Esophagus muscularis mucosa (tissue), 4 donors: ENCODE measurements around the gene GNMT. TPM values are rescaled to one million over a fixed set of nuclear protein-coding genes. Genes with fewer than 3 reads are reported as not detected.

Source experiments
- DNase-seq: peaks from one replicate; pipeline ENCODE4 v3.0.0-alpha.2; 2017; ENCODE audit errors: extremely low spot score
- H3K27ac ChIP-seq, 4 donors: fragments of 200-600 bp; sonication (generic); replicated peaks in 1 of 4; 1 replicate in 3 of 4; 2 replicates in 1 of 4; pipeline ENCODE4 v1.5.1; 2016 to 2019; ENCODE audit warnings: mild to moderate bottlenecking in 1 of 4
- H3K27me3 ChIP-seq, 4 donors: fragments of 200-600 bp; sonication (generic); one replicate each; pipeline versions ENCODE4 v1.5.1 to v1.6.0; 2016 to 2019
- H3K36me3 ChIP-seq, 4 donors: fragments of 200-600 bp; sonication (generic); one replicate each; pipeline ENCODE4 v1.5.1; 2016 to 2019
- H3K4me1 ChIP-seq, 4 donors: fragments of 200-600 bp; sonication (generic); one replicate each; pipeline ENCODE4 v1.5.1; 2016 to 2019
- H3K4me3 ChIP-seq, 4 donors: fragments of 200-600 bp; sonication (generic); 1 replicate in 2 of 4; 2 replicates in 2 of 4; pipeline ENCODE4 v1.5.1; 2016 to 2019; ENCODE audit warnings: mild to moderate bottlenecking in 4 of 4, moderate library complexity in 1 of 4
- H3K9me3 ChIP-seq, 4 donors: fragments of 200-600 bp; sonication (generic); 1 replicate in 3 of 4; 2 replicates in 1 of 4; pipeline ENCODE4 v1.5.1; 2016 to 2019
- CTCF ChIP-seq, 3 experiments: fragments of 200-600 bp in 2 of 3; fragments of 450-650 bp in 1 of 3; sonication (generic) in 2 of 3; IDR thresholded peaks; one replicate each; pipeline ENCODE4 v1.5.1; 2017 to 2019; ENCODE audit warnings: antibody characterized with exemption in 3 of 3, mild to moderate bottlenecking in 2 of 3, moderate library complexity in 1 of 3
- EP300 ChIP-seq: sonication (generic); formaldehyde crosslinking; IDR thresholded peaks from one replicate; pipeline ENCODE4 v1.6.1; 2017; ENCODE audit warnings: antibody characterized with exemption
- POLR2A ChIP-seq: fragments of 450-650 bp; IDR thresholded peaks from one replicate; pipeline ENCODE4 v1.6.1; 2017; ENCODE audit warnings: antibody characterized with exemption, moderate library complexity, mild to moderate bottlenecking, low read depth
- POLR2AphosphoS5 ChIP-seq, 2 donors: sonication (generic); formaldehyde crosslinking; IDR thresholded peaks; one replicate each; pipeline ENCODE4 v1.6.1; 2017; ENCODE audit warnings: antibody characterized with exemption in 2 of 2
- WGBS: methylation state at CpG from one replicate; pipeline ENCODE4 v1.1.5; 2018; 5-methylcytosine and 5-hydroxymethylcytosine counted together
- intact Hi-C: fragments of 100-400 bp; cut with DNase I; formaldehyde crosslinking; loops from one replicate; pipeline ENCODE4 v1.15.1; 2023
- total RNA-seq, 4 donors: library from RNA; depleted of rRNA; stranded (reverse); fragments of >200 nt; gene quantifications; one replicate each; pipeline versions ENCODE4 v1.1.0 to v1.2.1, GENCODE V29; 2016

The GNMT gene
- total RNA-seq, 4 donors from 2014 or later = 2.3 to 4.5 (median 3.6) TPM; not detected in 1

- DNase-seq = no peak
- Histone ChIP-seq H3K27ac (no peak overlapping the region), H3K4me3 (no peak overlapping the region), H3K9me3 (no peaks in the 10 kb centered on the region), H3K27me3 (no peaks in the 10 kb centered on the region), H3K4me1 (no peaks in the 10 kb centered on the region), H3K36me3 (peaks cover 34 to 74% (median 58%) of the 10 kb centered on the region in 4 donors)
- intact Hi-C loops = no loop called here
- no peak for TF ChIP-seq CTCF (IDR thresholded peaks at IDR 0.05)
- TF ChIP-seq EP300 = no peak
- TF ChIP-seq POLR2AphosphoS5 (IDR thresholded peaks at IDR 0.05) = no peak
- no peak for TF ChIP-seq POLR2A
- WGBS = 90% methylated on average over 5 of the region's 5 CpGs
These were observed 45.3 kb downstream of the GNMT start for GRCh38 chr6:43005844-43006243.

- Histone ChIP-seq H3K4me3 (no peak overlapping the region), H3K4me1 (no peaks in the 10 kb centered on the region), H3K9me3 (no peaks in the 10 kb centered on the region), H3K36me3 (peaks cover 37 to 74% (median 63%) of the 10 kb centered on the region in 4 donors), H3K27me3 (no peaks in the 10 kb centered on the region), H3K27ac (no peak overlapping the region)
- 93% methylated on average over 11 of the region's 11 CpGs for WGBS
- TF ChIP-seq CTCF (IDR thresholded peaks at IDR 0.05) = no peak
- TF ChIP-seq POLR2AphosphoS5 (IDR thresholded peaks at IDR 0.05) = no peak
- TF ChIP-seq EP300 = no peak
- TF ChIP-seq POLR2A = no peak
- intact Hi-C loops = no loop called here
- no peak for DNase-seq
These were observed 45.7 kb downstream of the GNMT start for GRCh38 chr6:43006251-43006650.

- TF ChIP-seq POLR2AphosphoS5 (IDR thresholded peaks at IDR 0.05) = no peak
- no peak for TF ChIP-seq EP300
- no peak for TF ChIP-seq POLR2A
- no peak for TF ChIP-seq CTCF (IDR thresholded peaks at IDR 0.05)
- intact Hi-C loops = no loop called here
- DNase-seq = no peak
- 92% methylated on average over 8 of the region's 9 CpGs for WGBS
- Histone ChIP-seq H3K36me3 (peaks cover 37 to 77% (median 70%) of the 10 kb centered on the region in 4 donors), H3K4me3 (no peak overlapping the region), H3K27ac (no peak overlapping the region), H3K9me3 (no peaks in the 10 kb centered on the region), H3K27me3 (no peaks in the 10 kb centered on the region), H3K4me1 (peaks cover 0 to 6% (median 2%) of the 10 kb centered on the region in 4 donors)
These were observed 46.6 kb downstream of the GNMT start for GRCh38 chr6:43007126-43007525.

GRCh38 chr6:43009124-43009523, 48.6 kb downstream of the GNMT start:
- Histone ChIP-seq H3K4me3 (no peak overlapping the region), H3K4me1 (peaks cover 10 to 20% (median 16%) of the 10 kb centered on the region in 4 donors), H3K27ac (peak overlapping the region in 1 of 4 donors; percentile 8), H3K27me3 (no peaks in the 10 kb centered on the region), H3K36me3 (peaks cover 37 to 72% (median 69%) of the 10 kb centered on the region in 4 donors), H3K9me3 (no peaks in the 10 kb centered on the region)
- no peak for DNase-seq
- no peak for TF ChIP-seq POLR2A
- no peak for TF ChIP-seq EP300
- TF ChIP-seq POLR2AphosphoS5 (IDR thresholded peaks at IDR 0.05) = no peak
- TF ChIP-seq CTCF (IDR thresholded peaks at IDR 0.05) = peak; percentile 24 to 36 (median 26)
- WGBS = no CpG with 5 or more reads among the region's 6 CpGs
- intact Hi-C loops = no loop called here

GRCh38 chr6:43011207-43011606, 50.7 kb downstream of the GNMT start:
- no peak for DNase-seq
- Histone ChIP-seq H3K4me3 (no peak overlapping the region), H3K27ac (no peak overlapping the region), H3K9me3 (no peaks in the 10 kb centered on the region), H3K4me1 (peaks cover 29 to 39% (median 33%) of the 10 kb centered on the region in 4 donors), H3K27me3 (no peaks in the 10 kb centered on the region), H3K36me3 (peaks cover 37 to 64% (median 61%) of the 10 kb centered on the region in 4 donors)
- 69% methylated on average over 6 of the region's 6 CpGs for WGBS
- TF ChIP-seq POLR2A (no peak), POLR2AphosphoS5 (IDR thresholded peaks at IDR 0.05) (no peak), CTCF (IDR thresholded peaks at IDR 0.05) (no peak), EP300 (no peak)
- intact Hi-C loops = loop anchor here (5.0 to 10.0 kb wide), 2 partner anchors 106 to 131 kb away; no protein-coding TSS in a partner anchor
